Activated T-cell treated with anti-CD3 and anti-CD28 coated beads, Interleukin-2, amount 50 U/mL, for 24 hours (primary cell): ENCODE results near the gene MAST2.

Experiments used
- DNase-seq: peaks from one replicate; pipeline ENCODE4 v3.0.0-alpha.2; 2020
- H3K27ac Mint-ChIP-seq: 2 replicates; pipeline ENCODE4 v1.8.0; 2020; ENCODE audit warnings: mild to moderate bottlenecking, mixed read lengths
- H3K27me3 Mint-ChIP-seq: 2 replicates; pipeline ENCODE4 v1.8.0; 2020; ENCODE audit warnings: mixed read lengths
- H3K36me3 Mint-ChIP-seq: 2 replicates; pipeline ENCODE4 v1.8.0; 2020; ENCODE audit warnings: low read depth, mixed read lengths
- H3K4me1 Mint-ChIP-seq: 2 replicates; pipeline ENCODE4 v1.8.0; 2020; ENCODE audit warnings: low read depth, mixed read lengths
- H3K4me3 Mint-ChIP-seq: 2 replicates; pipeline ENCODE4 v1.8.0; 2020; ENCODE audit warnings: mild to moderate bottlenecking, moderate library complexity, mixed read lengths
- H3K9me3 Mint-ChIP-seq: 2 replicates; pipeline ENCODE4 v1.8.0; 2020; ENCODE audit warnings: mixed read lengths

MAST2 gene

DNA sequence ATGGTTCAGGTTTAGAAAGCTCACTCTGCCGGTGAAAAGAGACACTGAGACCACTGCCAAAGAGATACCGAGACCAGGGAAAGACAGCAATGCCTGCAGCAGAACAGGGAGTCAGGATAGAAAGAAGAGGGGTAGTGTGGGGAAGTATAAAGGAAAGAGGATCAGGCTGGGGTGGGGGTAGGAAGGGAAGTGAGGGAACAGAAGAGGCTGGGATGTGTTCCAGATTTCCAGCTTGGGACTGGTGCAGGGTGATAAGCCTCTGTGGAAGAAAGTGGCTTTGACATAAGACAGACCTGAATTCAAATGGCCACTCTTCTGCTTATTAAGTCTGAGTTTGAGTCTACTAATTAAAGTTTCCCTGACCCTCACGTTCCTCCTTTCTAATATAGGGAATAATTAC is 223.1 kb downstream of the MAST2 start:
- Mint-ChIP-seq H3K27ac (no peak overlapping the region), H3K4me3 (no peak overlapping the region), H3K27me3 (no peaks in the 10 kb centered on the region), H3K36me3 (peaks cover 64% of the 10 kb centered on the region), H3K9me3 (no peaks in the 10 kb centered on the region), H3K4me1 (no peaks in the 10 kb centered on the region)
- DNase-seq, result no peak

DNA sequence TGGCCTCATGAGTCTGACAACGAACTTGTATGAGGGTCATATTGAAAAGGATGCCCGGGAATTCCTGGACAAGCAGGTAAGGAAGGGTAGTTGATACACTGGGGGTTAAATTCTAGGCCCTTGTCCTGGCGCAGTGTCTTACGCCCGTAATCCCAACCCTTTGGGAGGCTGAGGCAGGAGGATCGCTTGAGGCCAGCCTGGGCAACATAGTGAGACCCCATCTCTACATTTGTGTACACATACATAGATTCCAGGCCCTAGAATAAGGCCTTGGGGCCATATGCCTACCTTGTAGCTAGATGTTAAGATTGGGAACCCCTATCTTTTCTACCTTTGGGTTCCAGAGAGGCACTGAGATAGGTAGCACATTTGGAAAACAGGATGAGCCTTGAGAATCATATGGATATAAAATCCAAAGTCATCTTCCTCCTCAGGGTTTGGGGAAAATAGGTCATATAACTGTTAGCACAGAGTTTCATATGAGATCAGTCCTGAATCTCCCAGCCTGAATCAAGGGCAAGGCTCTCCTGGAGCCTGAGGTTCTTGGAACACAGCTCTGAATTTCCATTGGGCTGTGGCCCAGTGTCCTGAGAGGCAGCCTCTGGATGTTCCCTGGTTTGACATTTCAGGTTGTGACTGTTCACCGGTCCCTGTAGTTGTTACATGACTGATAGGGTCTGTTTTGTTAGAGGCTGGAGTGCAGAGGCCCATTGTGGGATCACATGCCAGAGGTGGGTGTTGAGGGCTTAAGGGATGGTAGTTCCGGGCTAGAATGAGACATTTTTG is 224.6 kb downstream of the MAST2 start:
- H3K36me3 Mint-ChIP-seq, result peaks cover 66% of the 10 kb centered on the region

DNA sequence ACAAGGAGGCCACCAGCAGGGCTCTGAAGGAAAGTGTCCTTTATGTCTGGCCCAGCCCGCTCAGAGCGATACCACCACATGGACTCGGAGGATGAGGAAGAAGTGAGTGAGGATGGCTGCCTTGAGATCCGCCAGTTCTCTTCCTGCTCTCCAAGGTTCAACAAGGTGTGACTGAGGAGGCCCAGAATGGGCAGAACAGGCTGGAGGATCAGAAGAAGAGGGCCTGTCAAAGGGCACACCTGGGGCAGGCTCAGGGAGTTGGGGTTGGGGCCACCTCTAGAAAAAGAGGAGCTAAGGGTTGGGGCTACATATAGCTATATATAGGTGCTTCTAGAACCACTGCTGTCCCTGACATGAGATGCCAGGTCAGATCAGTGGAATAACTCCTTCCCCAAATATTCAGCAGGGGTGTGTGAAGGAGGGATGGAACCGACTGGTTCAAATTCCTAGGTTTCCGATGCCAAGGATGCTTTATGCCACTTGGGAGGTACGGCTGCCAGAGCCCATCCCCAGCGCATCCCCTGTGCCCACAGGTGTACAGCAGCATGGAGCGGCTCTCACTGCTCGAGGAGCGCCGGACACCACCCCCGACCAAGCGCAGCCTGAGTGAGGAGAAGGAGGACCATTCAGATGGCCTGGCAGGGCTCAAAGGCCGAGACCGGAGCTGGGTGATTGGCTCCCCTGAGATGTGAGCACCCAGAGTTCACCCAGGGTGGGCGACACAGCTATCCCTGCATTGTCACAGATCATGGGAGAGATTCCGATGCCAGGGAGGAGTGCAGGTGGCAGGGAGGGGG is 226.9 kb downstream of the MAST2 start:
- Mint-ChIP-seq H3K27me3 (no peaks in the 10 kb centered on the region), H3K9me3 (no peaks in the 10 kb centered on the region), H3K4me1 (no peaks in the 10 kb centered on the region), H3K27ac (no peak overlapping the region), H3K36me3 (peaks cover 47% of the 10 kb centered on the region), H3K4me3 (no peak overlapping the region)
- DNase-seq, result no peak

More for the DNA sequence above, 224.6 kb downstream of the MAST2 start:
- Mint-ChIP-seq H3K4me1 (no peaks in the 10 kb centered on the region), H3K27me3 (no peaks in the 10 kb centered on the region), H3K4me3 (no peak overlapping the region), H3K9me3 (no peaks in the 10 kb centered on the region), H3K27ac (no peak overlapping the region)
- no peak for DNase-seq

DNA sequence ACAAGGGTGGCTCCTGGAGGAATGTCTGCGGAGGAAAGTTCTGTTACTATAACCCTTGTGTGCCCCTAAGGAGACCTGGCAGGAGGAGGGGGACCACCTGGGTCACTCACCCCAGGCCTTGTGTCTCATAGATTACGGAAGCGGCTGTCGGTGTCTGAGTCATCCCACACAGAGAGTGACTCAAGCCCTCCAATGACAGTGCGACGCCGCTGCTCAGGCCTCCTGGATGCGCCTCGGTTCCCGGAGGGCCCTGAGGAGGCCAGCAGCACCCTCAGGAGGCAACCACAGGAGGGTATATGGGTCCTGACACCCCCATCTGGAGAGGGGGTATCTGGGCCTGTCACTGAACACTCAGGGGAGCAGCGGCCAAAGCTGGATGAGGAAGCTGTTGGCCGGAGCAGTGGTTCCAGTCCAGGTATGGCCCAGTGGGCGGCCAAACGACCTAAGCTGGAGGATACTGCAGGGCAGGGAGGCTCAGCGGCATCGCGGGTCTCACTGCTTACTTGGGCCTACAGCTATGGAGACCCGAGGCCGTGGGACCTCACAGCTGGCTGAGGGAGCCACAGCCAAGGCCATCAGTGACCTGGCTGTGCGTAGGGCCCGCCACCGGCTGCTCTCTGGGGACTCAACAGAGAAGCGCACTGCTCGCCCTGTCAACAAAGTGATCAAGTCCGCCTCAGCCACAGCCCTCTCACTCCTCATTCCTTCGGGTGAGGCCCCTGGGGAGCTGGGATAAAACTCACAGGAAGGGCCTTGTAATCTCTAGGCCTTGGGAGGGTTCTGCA is 227.7 kb downstream of the MAST2 start:
- Mint-ChIP-seq H3K4me3 (no peak overlapping the region), H3K27me3 (no peaks in the 10 kb centered on the region), H3K9me3 (no peaks in the 10 kb centered on the region), H3K36me3 (peaks cover 46% of the 10 kb centered on the region), H3K27ac (no peak overlapping the region), H3K4me1 (no peaks in the 10 kb centered on the region)
- no peak for DNase-seq

DNA sequence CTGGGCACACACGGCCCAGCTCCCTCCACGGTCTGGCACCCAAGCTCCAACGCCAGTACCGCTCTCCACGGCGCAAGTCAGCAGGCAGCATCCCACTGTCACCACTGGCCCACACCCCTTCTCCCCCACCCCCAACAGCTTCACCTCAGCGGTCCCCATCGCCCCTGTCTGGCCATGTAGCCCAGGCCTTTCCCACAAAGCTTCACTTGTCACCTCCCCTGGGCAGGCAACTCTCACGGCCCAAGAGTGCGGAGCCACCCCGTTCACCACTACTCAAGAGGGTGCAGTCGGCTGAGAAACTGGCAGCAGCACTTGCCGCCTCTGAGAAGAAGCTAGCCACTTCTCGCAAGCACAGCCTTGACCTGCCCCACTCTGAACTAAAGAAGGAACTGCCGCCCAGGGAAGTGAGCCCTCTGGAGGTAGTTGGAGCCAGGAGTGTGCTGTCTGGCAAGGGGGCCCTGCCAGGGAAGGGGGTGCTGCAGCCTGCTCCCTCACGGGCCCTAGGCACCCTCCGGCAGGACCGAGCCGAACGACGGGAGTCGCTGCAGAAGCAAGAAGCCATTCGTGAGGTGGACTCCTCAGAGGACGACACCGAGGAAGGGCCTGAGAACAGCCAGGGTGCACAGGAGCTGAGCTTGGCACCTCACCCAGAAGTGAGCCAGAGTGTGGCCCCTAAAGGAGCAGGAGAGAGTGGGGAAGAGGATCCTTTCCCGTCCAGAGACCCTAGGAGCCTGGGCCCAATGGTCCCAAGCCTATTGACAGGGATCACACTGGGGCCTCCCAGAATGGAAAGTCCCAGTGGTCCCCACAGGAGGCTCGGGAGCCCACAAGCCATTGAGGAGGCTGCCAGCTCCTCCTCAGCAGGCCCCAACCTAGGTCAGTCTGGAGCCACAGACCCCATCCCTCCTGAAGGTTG is 231.4 kb downstream of the MAST2 start:
- Mint-ChIP-seq H3K9me3 (no peaks in the 10 kb centered on the region), H3K27me3 (no peaks in the 10 kb centered on the region), H3K4me3 (no peak overlapping the region), H3K36me3 (peaks cover 27% of the 10 kb centered on the region), H3K4me1 (no peaks in the 10 kb centered on the region), H3K27ac (no peak overlapping the region)
- DNase-seq, result no peak

DNA sequence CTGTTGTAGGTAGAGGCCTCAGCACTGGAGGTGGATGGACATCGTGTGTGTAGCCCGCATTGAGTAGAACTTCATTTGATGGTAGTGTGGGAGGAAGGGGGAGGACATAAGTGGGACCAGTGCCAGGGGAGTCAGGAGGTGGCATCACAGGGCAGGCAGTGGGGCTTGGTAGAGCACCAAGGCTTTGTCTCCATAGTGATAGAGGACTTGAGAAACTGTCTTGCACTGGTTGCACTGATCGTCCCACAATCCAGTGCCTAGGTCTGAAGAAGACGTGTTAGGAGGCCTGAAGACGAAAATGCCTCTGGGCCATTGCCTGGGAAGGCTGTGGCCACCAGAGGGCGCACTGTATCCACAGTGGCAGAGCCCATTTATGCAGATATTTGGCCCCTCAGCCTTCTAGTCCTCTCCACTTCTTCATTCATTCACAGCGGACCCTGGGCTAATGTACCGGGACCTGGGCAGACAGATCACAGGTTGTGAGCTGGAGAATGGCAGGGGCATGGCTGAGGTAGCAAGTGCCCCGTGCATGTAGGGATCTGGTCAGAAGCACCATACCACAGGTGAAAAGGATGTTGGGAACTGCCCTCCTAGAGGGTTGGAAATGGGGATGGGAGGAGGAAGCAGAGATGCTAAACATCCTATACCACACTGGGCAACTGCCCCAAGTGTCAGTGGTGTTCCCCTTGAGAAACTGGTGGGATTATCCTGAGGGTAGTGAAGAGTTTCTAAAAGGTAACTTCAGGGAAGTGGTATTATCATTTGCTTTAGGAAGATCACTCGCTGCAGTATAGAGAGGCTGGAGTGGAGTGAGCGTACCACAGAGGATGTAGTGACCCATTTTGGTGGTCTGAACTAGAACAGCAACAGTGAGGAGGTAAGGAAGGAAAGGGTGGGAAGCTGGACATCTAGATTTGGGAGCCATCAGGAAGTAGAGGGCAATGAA is 233.8 kb downstream of the MAST2 start:
- H3K9me3 Mint-ChIP-seq, result no peaks in the 10 kb centered on the region
- H3K27ac Mint-ChIP-seq, result no peak overlapping the region
- no peaks in the 10 kb centered on the region for H3K27me3 Mint-ChIP-seq
- peaks cover 5% of the 10 kb centered on the region for H3K36me3 Mint-ChIP-seq
- no peaks in the 10 kb centered on the region for H3K4me1 Mint-ChIP-seq
- peak; percentile 91 for DNase-seq
- H3K4me3 Mint-ChIP-seq, result no peak overlapping the region

DNA sequence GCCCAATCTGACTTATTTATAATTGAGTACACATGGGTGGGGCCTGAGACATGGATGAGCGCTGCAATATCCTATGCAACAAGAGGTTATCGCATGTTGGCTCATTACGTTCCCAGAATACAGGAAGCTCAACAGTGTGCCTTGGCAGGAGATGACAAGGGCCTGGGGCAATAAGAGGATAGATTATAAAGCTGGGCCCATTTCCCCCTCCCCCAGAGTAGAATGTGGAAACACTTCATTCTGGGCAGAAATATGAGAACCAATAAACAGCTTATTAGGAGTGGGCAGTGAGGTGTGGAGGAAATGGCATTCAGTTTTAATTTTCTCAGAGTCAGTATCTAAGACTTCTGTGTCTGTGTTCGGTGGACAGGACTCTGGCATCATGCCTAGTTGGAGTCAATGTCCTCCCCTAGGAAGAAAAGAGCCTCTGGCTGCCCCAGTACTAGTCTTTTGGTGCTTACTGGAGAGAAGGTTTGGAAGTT is 236.2 kb downstream of the MAST2 start:
- no peaks in the 10 kb centered on the region for H3K36me3 Mint-ChIP-seq
- H3K4me3 Mint-ChIP-seq, result no peak overlapping the region
- H3K27ac Mint-ChIP-seq, result no peak overlapping the region
- no peaks in the 10 kb centered on the region for H3K27me3 Mint-ChIP-seq
- DNase-seq, result no peak
- no peaks in the 10 kb centered on the region for H3K4me1 Mint-ChIP-seq
- H3K9me3 Mint-ChIP-seq, result no peaks in the 10 kb centered on the region

DNA sequence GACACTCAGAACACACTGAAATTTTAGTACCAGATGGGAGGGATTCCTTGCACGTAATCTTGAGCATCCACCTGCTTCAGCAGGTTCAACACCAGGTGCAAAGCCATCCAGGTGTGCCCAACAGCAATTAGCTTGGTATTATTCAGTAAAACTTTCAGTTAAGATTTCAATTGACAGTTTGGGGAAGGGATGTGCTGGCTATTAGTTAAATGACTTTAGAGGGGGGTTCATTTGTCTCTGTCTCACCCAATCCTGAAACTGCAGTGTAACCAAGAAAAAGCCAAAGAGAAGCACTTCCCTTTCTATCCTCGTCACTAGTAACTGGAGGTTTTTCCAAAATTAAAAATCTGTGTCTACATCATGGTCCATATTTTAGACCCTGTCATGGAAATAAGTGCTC is 238.1 kb downstream of the MAST2 start:
- Mint-ChIP-seq H3K4me3 (no peak overlapping the region), H3K36me3 (no peaks in the 10 kb centered on the region), H3K4me1 (no peaks in the 10 kb centered on the region), H3K9me3 (no peaks in the 10 kb centered on the region), H3K27ac (no peak overlapping the region), H3K27me3 (no peaks in the 10 kb centered on the region)
- no peak for DNase-seq

DNA sequence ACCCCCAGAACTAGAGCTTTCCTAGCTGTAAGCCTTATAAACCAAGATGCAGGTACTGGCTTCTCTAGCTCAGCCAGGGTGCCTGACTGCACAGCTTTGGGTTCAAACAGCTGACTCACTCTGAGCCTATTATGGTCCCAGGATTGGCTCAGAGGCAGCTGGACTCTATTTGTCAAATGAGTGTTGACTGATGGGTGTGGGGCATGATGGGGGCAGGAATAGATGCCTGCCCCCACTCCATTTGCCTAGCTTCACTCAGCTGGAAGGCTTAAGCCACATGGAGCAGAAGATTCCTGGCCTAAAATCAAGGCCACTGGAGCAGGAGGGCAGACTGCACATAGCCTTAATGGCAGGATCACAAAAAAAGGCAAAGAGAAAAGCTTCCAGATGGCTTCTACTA is 238.6 kb downstream of the MAST2 start:
- H3K4me3 Mint-ChIP-seq, result no peak overlapping the region
- H3K36me3 Mint-ChIP-seq, result no peaks in the 10 kb centered on the region
- DNase-seq, result no peak
- H3K4me1 Mint-ChIP-seq, result no peaks in the 10 kb centered on the region
- no peaks in the 10 kb centered on the region for H3K9me3 Mint-ChIP-seq
- no peaks in the 10 kb centered on the region for H3K27me3 Mint-ChIP-seq
- H3K27ac Mint-ChIP-seq, result no peak overlapping the region

DNA sequence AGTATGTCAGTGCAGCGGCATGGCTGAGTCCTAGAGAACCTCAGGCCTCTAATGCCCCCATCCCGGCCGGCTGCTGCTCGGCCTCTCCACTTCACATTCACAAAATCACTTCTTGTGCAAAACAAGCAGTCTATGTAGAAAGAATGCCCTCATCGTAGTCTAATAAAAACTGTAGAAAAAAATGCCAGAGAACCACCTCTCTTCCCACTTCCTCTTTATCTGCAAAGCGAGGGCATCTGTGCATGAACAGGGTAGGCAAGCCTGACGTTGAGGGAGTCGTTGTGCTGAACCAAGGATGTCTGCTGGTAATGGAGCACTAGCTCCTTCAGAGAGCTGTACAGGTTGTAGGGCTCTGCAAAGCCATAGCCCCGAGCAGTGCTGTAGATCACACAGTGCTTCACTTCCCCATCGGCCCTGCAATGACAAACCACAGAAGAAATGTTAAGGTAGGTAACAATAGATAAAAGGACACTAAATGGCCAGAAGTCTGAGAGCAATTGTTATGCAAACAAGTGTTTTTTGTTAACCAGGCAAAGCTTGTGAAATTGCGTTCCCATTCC is 240.1 kb downstream of the MAST2 start:
- Mint-ChIP-seq H3K4me3 (no peak overlapping the region), H3K27ac (no peak overlapping the region), H3K9me3 (no peaks in the 10 kb centered on the region), H3K27me3 (no peaks in the 10 kb centered on the region), H3K36me3 (no peaks in the 10 kb centered on the region), H3K4me1 (no peaks in the 10 kb centered on the region)
- no peak for DNase-seq

DNA sequence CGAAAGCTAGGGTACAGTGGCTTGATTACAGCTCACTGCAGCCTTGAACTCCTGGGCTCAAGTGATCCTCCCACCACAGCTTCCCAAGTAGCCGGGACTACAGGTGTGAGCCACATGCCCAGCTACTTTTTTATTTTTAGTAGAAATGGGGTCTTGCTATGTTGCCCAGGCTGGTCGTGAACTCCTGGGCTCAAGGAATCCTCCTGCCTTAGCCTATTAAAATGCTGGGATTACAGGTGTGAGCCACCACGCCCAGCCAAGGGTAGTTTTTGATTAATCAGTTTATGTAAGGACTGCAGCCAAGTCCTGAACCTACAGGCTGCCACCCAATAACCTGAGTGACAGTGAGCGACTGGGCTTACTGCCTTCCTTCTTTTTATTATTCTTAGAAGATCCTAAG is 240.7 kb downstream of the MAST2 start:
- DNase-seq, result no peak
- Mint-ChIP-seq H3K27me3 (no peaks in the 10 kb centered on the region), H3K27ac (no peak overlapping the region), H3K36me3 (no peaks in the 10 kb centered on the region), H3K9me3 (no peaks in the 10 kb centered on the region), H3K4me3 (no peak overlapping the region), H3K4me1 (no peaks in the 10 kb centered on the region)

DNA sequence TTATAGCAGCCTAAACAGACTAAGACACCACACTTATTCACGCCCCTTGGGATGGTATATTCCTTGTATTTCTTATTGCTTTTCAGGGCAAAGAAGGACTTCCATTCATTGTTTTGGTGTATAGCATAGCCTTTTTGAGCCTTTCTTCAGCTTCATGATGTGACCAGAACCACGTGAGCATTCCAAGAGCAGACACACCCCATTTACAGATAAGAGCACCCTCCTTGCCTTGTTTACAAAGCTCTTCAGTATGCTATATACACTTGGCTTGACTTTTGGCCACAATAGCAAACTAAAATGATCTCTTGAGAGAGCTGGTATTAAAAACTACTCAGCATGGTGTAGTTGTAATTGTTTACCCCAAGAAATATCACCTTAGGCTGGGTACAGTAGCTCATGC is 250.3 kb downstream of the MAST2 start:
- no peak for DNase-seq
- H3K27me3 Mint-ChIP-seq, result no peaks in the 10 kb centered on the region
- H3K36me3 Mint-ChIP-seq, result no peaks in the 10 kb centered on the region
- H3K4me3 Mint-ChIP-seq, result no peak overlapping the region
- no peaks in the 10 kb centered on the region for H3K4me1 Mint-ChIP-seq
- no peaks in the 10 kb centered on the region for H3K9me3 Mint-ChIP-seq
- no peak overlapping the region for H3K27ac Mint-ChIP-seq

DNA sequence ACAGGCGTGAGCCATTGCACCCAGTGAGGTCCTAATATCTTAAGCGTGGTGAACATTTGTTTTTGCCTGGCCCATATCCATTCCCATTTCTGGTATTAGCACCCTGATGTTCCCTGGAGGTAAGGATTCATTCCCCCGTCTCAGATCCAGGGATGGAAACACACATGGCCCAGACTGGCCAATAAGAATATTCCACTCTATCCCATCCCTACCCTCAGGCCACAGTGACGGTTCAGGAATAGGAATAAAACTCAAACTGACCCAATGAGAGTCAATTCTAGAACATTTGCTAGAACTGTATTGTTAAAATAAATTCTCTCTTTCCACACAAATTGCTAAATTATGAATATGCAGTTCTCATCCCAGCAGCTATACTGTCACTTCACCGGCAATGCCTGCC is 252.9 kb downstream of the MAST2 start:
- Mint-ChIP-seq H3K4me3 (no peak overlapping the region), H3K9me3 (no peaks in the 10 kb centered on the region), H3K27me3 (no peaks in the 10 kb centered on the region), H3K36me3 (no peaks in the 10 kb centered on the region), H3K4me1 (no peaks in the 10 kb centered on the region), H3K27ac (no peak overlapping the region)
- no peak for DNase-seq
